Muscle of back (tissue), 11 donors: ENCODE data around the gene MAP3K5. TPM values are rescaled to one million over a fixed set of nuclear protein-coding genes. Genes with fewer than 3 reads are reported as not detected.

Experiments used
- DNase-seq, 3 donors: peaks; one replicate each; pipeline versions ENCODE4 v3.0.0 to v3.0.0-alpha.2; 2013
- polyA plus RNA-seq, 10 donors: library from polyadenylated mRNA; unstranded; fragments of 120-200 nt; gene quantifications; one replicate each; pipeline ENCODE4 v1.2.1, GENCODE V29; 2013; ENCODE audit not compliant: insufficient read length in 10 of 10

Gene MAP3K5
- polyA plus RNA-seq, 10 donors = 1.9 to 4.3 (median 2.5) TPM

- no peak for DNase-seq
Measured at GRCh38 chr6:136651982-136652381, 140.3 kb downstream of the MAP3K5 start.

GRCh38 chr6:136647363-136647852 is 144.9 kb downstream of the MAP3K5 start:
- peak in 1 of 3 donors; percentile 34 for DNase-seq

- peak; percentile 38 to 62 (median 54) for DNase-seq
Measured at GRCh38 chr6:136646377-136646776, 145.9 kb downstream of the MAP3K5 start.

GRCh38 chr6:136644597-136644952 is 147.7 kb downstream of the MAP3K5 start:
- no peak for DNase-seq

GRCh38 chr6:136643850-136644596 is 148.3 kb downstream of the MAP3K5 start:
- DNase-seq = peak; percentile 58 to 86 (median 79)

GRCh38 chr6:136641873-136642465 is 150.3 kb downstream of the MAP3K5 start:
- DNase-seq = no peak

- no peak for DNase-seq
Measured at GRCh38 chr6:136641166-136641565, 151.1 kb downstream of the MAP3K5 start.

- DNase-seq = no peak
Measured at GRCh38 chr6:136640132-136640915, 152.0 kb downstream of the MAP3K5 start.

- no peak for DNase-seq
Measured at GRCh38 chr6:136639702-136640101, 152.6 kb downstream of the MAP3K5 start.

- no peak for DNase-seq
Measured at GRCh38 chr6:136635615-136636014, 156.7 kb downstream of the MAP3K5 start.

- DNase-seq = no peak
Measured at GRCh38 chr6:136633355-136633754, 158.9 kb downstream of the MAP3K5 start.

- DNase-seq = no peak
Measured at GRCh38 chr6:136628996-136629395, 163.3 kb downstream of the MAP3K5 start.

GRCh38 chr6:136627191-136627590 is 165.1 kb downstream of the MAP3K5 start:
- no peak for DNase-seq

- DNase-seq = no peak
Measured at GRCh38 chr6:136625293-136625692, 167.0 kb downstream of the MAP3K5 start.

GRCh38 chr6:136624347-136624746 is 167.9 kb downstream of the MAP3K5 start:
- no peak for DNase-seq

GRCh38 chr6:136618086-136618485 is 174.2 kb downstream of the MAP3K5 start:
- DNase-seq = no peak

GRCh38 chr6:136616527-136616926 is 175.8 kb downstream of the MAP3K5 start:
- no peak for DNase-seq

- DNase-seq = no peak
Measured at GRCh38 chr6:136614994-136615393, 177.3 kb downstream of the MAP3K5 start.

GRCh38 chr6:136614350-136614749 is 177.9 kb downstream of the MAP3K5 start:
- DNase-seq = no peak

GRCh38 chr6:136613477-136613876 is 178.8 kb downstream of the MAP3K5 start:
- DNase-seq = peak in 1 of 3 donors; percentile 79

GRCh38 chr6:136612666-136613389 is 179.4 kb downstream of the MAP3K5 start:
- DNase-seq = no peak

GRCh38 chr6:136611746-136612145 is 180.5 kb downstream of the MAP3K5 start:
- no peak for DNase-seq
